Activated CD8-positive, alpha-beta T cell treated with anti-CD3 and anti-CD28 coated beads for 36 hours (primary cell): Measurements from ENCODE around the gene ANKRA2. TPM values are rescaled to one million over a fixed set of nuclear protein-coding genes. Genes with fewer than 3 reads are reported as not detected.

ENCODE experiments used
- ATAC-seq: fragments of 200-7000 bp; cut with Tn5 transposase; one replicate; pipeline ENCODE4 v1.10.0; 2021; ENCODE audit warnings: mild to moderate bottlenecking, moderate library complexity
- CTCF ChIA-PET: fragments of 350-600 bp; sonication (Branson Sonifier 250); formaldehyde crosslinking; loops from one replicate; lab custom pipeline; 2021; ENCODE audit warnings: antibody characterized with exemption; lab: Charles Lee
- POLR2A ChIA-PET: fragments of 350-600 bp; sonication (Branson Sonifier 250); formaldehyde crosslinking; loops from one replicate; lab custom pipeline; 2021; ENCODE audit warnings: antibody characterized with exemption; lab: Charles Lee
- DNase-seq: peaks from one replicate; pipeline ENCODE4 v3.0.0-alpha.2; 2020
- H3K27ac Mint-ChIP-seq: one replicate; pipeline ENCODE4 v1.8.0; 2021; ENCODE audit warnings: mild to moderate bottlenecking, mixed read lengths
- H3K27me3 Mint-ChIP-seq: one replicate; pipeline ENCODE4 v1.8.0; 2021; ENCODE audit warnings: mixed read lengths
- H3K36me3 Mint-ChIP-seq: one replicate; pipeline ENCODE4 v1.8.0; 2021; ENCODE audit warnings: low read depth, mixed read lengths
- H3K4me1 Mint-ChIP-seq: one replicate; pipeline ENCODE4 v1.8.0; 2021; ENCODE audit warnings: low read depth, mixed read lengths
- H3K4me3 Mint-ChIP-seq: one replicate; pipeline ENCODE4 v1.8.0; 2021; ENCODE audit warnings: mild to moderate bottlenecking, moderate library complexity, mixed read lengths
- H3K9me3 Mint-ChIP-seq: one replicate; pipeline ENCODE4 v1.8.0; 2021; ENCODE audit warnings: mixed read lengths
- intact Hi-C: fragments of 100-400 bp; cut with micrococcal nuclease; formaldehyde crosslinking; loops from one replicate; pipeline ENCODE4 v1.10.0; 2022
- total RNA-seq, 2 experiments: library from RNA; stranded (reverse); gene quantifications; one replicate each; pipeline ENCODE4 v1.2.3, GENCODE V29; 2021
- TF ChIP-seq, protein P1 (sequence below): fragments of 200-600 bp; IDR thresholded peaks from one replicate; pipeline ENCODE4 v1.8.0; 2022; ENCODE audit warnings: antibody characterized with exemption, mild to moderate bottlenecking

Gene ANKRA2
- total RNA-seq, 2 experiments from 2014 or later = 20.2 to 22.0 TPM

DNA sequence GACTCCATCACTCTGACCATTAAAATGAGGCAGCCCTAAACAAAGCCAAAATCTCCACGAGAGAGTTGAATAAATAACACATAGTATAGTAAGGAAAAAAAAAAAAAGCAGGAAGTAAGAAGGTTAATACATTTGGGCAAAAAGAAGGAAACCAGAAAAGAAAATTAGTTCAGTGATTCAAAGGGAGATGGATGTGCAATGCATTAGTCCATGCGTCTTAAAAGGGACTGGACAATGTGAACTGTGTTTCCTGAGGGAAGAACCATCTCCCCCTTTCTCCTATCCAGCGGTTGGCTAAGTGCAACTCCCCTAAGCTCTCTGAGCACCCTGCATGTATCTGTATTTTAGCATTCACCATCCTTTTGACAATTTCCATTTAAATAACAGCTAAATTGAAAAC lies 1.4 kb downstream of the ANKRA2 start:
- intact Hi-C loops = no loop called here
- Mint-ChIP-seq H3K4me1 (peaks cover 38% of the 10 kb centered on the region), H3K4me3 (peak overlapping the region; percentile 99), H3K27ac (peak overlapping the region; percentile 100), H3K36me3 (peaks cover 27% of the 10 kb centered on the region), H3K9me3 (no peaks in the 10 kb centered on the region), H3K27me3 (no peaks in the 10 kb centered on the region)
- POLR2A ChIA-PET = no interaction called here
- TF ChIP-seq, protein P1, sequence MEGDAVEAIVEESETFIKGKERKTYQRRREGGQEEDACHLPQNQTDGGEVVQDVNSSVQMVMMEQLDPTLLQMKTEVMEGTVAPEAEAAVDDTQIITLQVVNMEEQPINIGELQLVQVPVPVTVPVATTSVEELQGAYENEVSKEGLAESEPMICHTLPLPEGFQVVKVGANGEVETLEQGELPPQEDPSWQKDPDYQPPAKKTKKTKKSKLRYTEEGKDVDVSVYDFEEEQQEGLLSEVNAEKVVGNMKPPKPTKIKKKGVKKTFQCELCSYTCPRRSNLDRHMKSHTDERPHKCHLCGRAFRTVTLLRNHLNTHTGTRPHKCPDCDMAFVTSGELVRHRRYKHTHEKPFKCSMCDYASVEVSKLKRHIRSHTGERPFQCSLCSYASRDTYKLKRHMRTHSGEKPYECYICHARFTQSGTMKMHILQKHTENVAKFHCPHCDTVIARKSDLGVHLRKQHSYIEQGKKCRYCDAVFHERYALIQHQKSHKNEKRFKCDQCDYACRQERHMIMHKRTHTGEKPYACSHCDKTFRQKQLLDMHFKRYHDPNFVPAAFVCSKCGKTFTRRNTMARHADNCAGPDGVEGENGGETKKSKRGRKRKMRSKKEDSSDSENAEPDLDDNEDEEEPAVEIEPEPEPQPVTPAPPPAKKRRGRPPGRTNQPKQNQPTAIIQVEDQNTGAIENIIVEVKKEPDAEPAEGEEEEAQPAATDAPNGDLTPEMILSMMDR = no peak
- CTCF ChIA-PET = interaction anchor here (0.9 to 5.0 kb wide), 8 partner anchors 10 to 68 kb away, joined by 3 to 23 read pairs (median 4); no protein-coding TSS in a partner anchor
- no peak for ATAC-seq
- DNase-seq = no peak

DNA sequence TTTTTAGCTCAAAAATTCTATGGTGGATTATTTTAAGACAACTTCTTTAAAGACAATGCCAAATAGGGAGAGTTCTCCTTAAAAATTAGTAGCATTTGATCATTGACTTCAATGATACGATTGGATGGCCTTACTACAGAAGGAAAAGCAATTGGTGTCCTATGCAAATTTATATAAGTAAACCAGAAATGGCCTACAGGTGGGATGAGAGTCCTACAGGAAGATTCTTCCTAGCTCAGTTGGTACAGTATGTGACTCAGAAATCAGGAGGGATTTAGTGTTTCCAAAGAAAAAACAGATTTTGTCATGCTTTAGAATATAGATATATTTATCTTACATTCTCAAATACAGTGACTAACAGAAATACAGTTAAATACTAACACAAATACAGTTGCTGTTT lies 6.5 kb downstream of the ANKRA2 start:
- H3K36me3 Mint-ChIP-seq = peaks cover 22% of the 10 kb centered on the region
- no peaks in the 10 kb centered on the region for H3K9me3 Mint-ChIP-seq
- intact Hi-C loops = no loop called here
- POLR2A ChIA-PET = interaction anchor here (1.5 kb wide), 1 partner anchor 10 kb away, joined by 3 read pairs; no protein-coding TSS in a partner anchor
- CTCF ChIA-PET = interaction anchor here (0.8 to 2.1 kb wide), 3 partner anchors 12 to 39 kb away, joined by 3 to 7 read pairs (median 4); no protein-coding TSS in a partner anchor
- H3K4me3 Mint-ChIP-seq = no peak overlapping the region
- ATAC-seq (no peak), DNase-seq (no peak)
- TF ChIP-seq, protein P1 = no peak
- no peaks in the 10 kb centered on the region for H3K27me3 Mint-ChIP-seq
- peaks cover 13% of the 10 kb centered on the region for H3K4me1 Mint-ChIP-seq
- no peak overlapping the region for H3K27ac Mint-ChIP-seq

DNA sequence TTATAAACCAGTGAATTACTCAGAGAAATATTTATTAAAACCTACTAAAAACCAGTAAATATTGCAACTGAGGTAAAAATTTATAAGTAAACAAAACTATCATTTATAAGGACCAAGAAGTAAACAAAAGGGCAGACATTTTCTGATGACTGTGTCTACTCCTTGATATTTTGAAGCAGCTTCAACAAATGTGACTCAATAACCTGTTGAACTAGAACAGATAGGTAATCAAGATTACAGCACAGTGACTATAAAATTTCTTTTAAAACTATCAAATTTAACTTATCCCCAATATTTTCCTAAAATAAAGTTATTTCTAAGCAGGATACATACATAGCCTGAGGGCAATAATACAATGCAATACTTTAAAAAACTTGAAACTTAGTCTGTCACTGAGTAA lies 12.8 kb downstream of the ANKRA2 start:
- ChIA-PET POLR2A (no interaction called here), CTCF (interaction anchor here (0.7 to 1.8 kb wide), 4 partner anchors 11 to 323 kb away, joined by 3 to 6 read pairs (median 3); partner anchors contain the start of genes ANKRA2 and UTP15)
- H3K4me3 Mint-ChIP-seq = no peak overlapping the region
- TF ChIP-seq, protein P1 = no peak
- peaks cover 13% of the 10 kb centered on the region for H3K36me3 Mint-ChIP-seq
- no peaks in the 10 kb centered on the region for H3K27me3 Mint-ChIP-seq
- no peaks in the 10 kb centered on the region for H3K4me1 Mint-ChIP-seq
- H3K9me3 Mint-ChIP-seq = no peaks in the 10 kb centered on the region
- no peak overlapping the region for H3K27ac Mint-ChIP-seq
- intact Hi-C loops = no loop called here
- ATAC-seq = no peak
- no peak for DNase-seq

DNA sequence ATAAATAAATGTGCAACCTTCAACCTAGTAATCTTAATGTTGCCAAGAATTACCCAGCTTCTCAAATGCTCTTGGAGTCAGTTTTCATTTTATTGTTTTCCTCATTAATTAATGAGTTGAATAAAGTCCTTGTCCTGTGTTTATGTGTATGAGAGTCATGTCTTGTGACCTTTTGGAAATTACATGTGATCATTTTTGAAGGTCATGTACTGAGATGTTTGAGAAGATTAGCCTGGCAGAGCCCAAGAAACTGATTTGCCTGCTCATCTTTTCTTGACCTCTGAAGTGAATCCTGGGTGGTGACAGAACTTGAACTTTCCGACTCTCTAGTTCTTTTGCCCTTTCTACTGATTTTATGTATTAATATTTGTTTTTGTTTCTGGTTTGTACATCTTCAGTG lies 15.4 kb downstream of the ANKRA2 start:
- TF ChIP-seq, protein P1 = no peak
- peaks cover 3% of the 10 kb centered on the region for H3K27me3 Mint-ChIP-seq
- intact Hi-C loops = no loop called here
- ChIA-PET CTCF (interaction anchor here (1.0 kb wide), 1 partner anchor 13 kb away, joined by 4 read pairs; no protein-coding TSS in a partner anchor), POLR2A (no interaction called here)
- peaks cover 9% of the 10 kb centered on the region for H3K36me3 Mint-ChIP-seq
- no peaks in the 10 kb centered on the region for H3K9me3 Mint-ChIP-seq
- DNase-seq (no peak), ATAC-seq (no peak)
- H3K4me3 Mint-ChIP-seq = no peak overlapping the region
- no peak overlapping the region for H3K27ac Mint-ChIP-seq
- H3K4me1 Mint-ChIP-seq = no peaks in the 10 kb centered on the region

DNA sequence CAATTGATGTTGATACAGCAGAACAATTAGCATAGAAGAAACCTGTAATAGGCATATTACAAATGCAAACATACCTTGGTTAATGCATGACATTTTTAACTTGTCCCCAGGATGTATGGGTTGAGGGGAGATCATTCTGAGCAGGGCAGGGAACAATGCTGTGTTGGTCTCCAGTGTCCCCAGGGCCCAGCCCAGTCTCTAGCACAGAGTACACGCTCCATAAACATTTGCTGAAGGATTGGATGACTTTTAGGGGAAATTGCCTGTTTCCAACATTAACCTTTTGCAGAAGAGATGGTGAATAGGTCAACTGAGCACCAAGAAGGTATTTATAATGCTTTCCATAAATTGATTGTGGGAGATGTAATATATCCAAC lies 20.0 kb downstream of the ANKRA2 start:
- Mint-ChIP-seq H3K27me3 (peaks cover 14% of the 10 kb centered on the region), H3K4me3 (no peak overlapping the region), H3K36me3 (no peaks in the 10 kb centered on the region), H3K4me1 (peaks cover 2% of the 10 kb centered on the region), H3K27ac (no peak overlapping the region), H3K9me3 (no peaks in the 10 kb centered on the region)
- TF ChIP-seq, protein P1 = no peak
- ChIA-PET CTCF (no interaction called here), POLR2A (no interaction called here)
- ATAC-seq = no peak
- intact Hi-C loops = no loop called here
- DNase-seq = no peak
